GM10266 (cell line): ENCODE measurements around the gene MBOAT7.
"Not testable (repeated sequence)": the region's sequence is repeated elsewhere in the genome, so short reads cannot be mapped to it uniquely, and the experiment has no call there.

Source experiments
- DNase-seq: peaks from one replicate; pipeline ENCODE4 v3.0.0; 2012; ENCODE audit errors: extremely low spot score
- CTCF ChIP-seq: IDR thresholded peaks from 2 replicates; pipeline ENCODE4 v1.5.1; 2012; ENCODE audit warnings: mild to moderate bottlenecking, low read depth; ENCODE audit not compliant: control insufficient read depth, insufficient read depth; ENCODE audit errors: missing control alignments

The MBOAT7 gene

GRCh38 chr19:54188215-54188871 is 1.0 kb downstream of the MBOAT7 start:
- no peak for DNase-seq
- TF ChIP-seq CTCF: no peak

GRCh38 chr19:54186934-54187381 is 2.4 kb downstream of the MBOAT7 start:
- no peak for TF ChIP-seq CTCF
- DNase-seq: no peak

GRCh38 chr19:54186351-54186750 is 3.0 kb downstream of the MBOAT7 start:
- no peak for DNase-seq
- no peak for TF ChIP-seq CTCF

GRCh38 chr19:54183431-54183830 is 5.9 kb downstream of the MBOAT7 start:
- DNase-seq: no peak
- TF ChIP-seq CTCF: no peak

GRCh38 chr19:54181894-54182293 is 7.5 kb downstream of the MBOAT7 start:
- DNase-seq: not testable (repeated sequence)

GRCh38 chr19:54180691-54181091 is 8.7 kb downstream of the MBOAT7 start:
- no peak for TF ChIP-seq CTCF
- DNase-seq: no peak

- peak; percentile 22 for TF ChIP-seq CTCF
- no peak for DNase-seq
These were observed 9.4 kb downstream of the MBOAT7 start for GRCh38 chr19:54179921-54180461.
